CD4-positive, alpha-beta T cell treated with Interleukin-2 at 100 ng/mL for 4 hours (primary cell): Measurements from ENCODE around the gene ABCA7.
"Not testable (repeated sequence)": the region's sequence is repeated elsewhere in the genome, so short reads cannot be mapped to it uniquely, and the experiment has no call there.

Experiments used
- DNase-seq: peaks from one replicate; pipeline ENCODE4 v3.0.0-alpha.2; 2020; ENCODE audit warnings: low spot score

The ABCA7 gene

GRCh38 chr19:1105873-1106840, 66.2 kb downstream of the ABCA7 start:
- no peak for DNase-seq

- DNase-seq: no peak
Observed at GRCh38 chr19:1106841-1107660, 67.1 kb downstream of the ABCA7 start.

- DNase-seq: no peak
Observed at GRCh38 chr19:1107661-1108261, 67.9 kb downstream of the ABCA7 start.

- DNase-seq: no peak
Observed at GRCh38 chr19:1108291-1109031, 68.6 kb downstream of the ABCA7 start.

- no peak for DNase-seq
Observed at GRCh38 chr19:1109032-1109551, 69.2 kb downstream of the ABCA7 start.

- no peak for DNase-seq
Observed at GRCh38 chr19:1109697-1110671, 70.1 kb downstream of the ABCA7 start.

- DNase-seq: no peak
Observed at GRCh38 chr19:1110809-1111640, 71.1 kb downstream of the ABCA7 start.

GRCh38 chr19:1111641-1112267, 71.8 kb downstream of the ABCA7 start:
- no peak for DNase-seq

GRCh38 chr19:1112268-1113029, 72.5 kb downstream of the ABCA7 start:
- no peak for DNase-seq

GRCh38 chr19:1113030-1113985, 73.4 kb downstream of the ABCA7 start:
- peak; percentile 84 for DNase-seq

GRCh38 chr19:1113986-1114483, 74.1 kb downstream of the ABCA7 start:
- DNase-seq: no peak

GRCh38 chr19:1114728-1115127, 74.8 kb downstream of the ABCA7 start:
- DNase-seq: not testable (repeated sequence)
